ENCODE measurements around the gene HSPG2. TPM values are rescaled to one million over a fixed set of nuclear protein-coding genes. Genes with fewer than 3 reads are reported as not detected.

The HSPG2 gene
- total and polyA plus RNA-seq, 2 of the 13 experiments (the other 11 are each of a cell fraction or from before 2014, with no cell fraction given), result 9.1 to 13.1 TPM

DNA sequence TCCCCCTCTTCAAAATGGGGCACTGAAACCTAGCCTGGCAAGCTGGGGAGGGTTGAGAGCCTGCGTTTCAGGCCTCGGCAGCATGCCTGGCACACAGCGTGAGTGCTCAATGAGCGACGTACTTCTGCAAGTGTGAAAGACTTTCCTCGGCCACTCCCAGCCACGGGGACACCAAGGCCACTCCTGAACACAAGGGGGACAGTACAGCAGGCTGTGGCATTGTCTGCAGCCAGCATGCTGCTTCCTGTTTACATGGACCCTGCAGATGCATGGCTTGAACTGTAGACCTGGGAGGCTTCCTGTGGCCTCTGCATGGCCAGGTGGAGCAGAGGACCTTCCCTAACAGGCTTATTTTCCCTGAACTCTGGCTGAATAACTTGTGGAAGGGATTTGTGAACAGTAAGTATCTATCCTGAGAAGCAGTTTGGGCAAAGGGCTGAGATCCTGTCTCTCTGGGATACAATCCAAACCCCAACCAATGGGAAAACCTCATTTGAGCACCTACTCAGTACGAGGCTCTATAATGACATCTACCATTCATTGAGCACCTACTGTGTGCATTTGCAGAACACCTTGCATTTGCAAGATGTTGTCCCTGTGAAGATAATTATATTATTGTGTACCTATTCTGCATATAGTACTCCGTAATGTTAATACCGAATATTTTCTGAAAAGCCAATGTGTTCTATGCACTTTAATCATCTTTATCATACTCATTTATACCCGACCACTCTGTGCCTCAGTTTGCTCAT lies 9.9 kb upstream of the HSPG2 start (continued):
- TF ChIP-seq PHF5A (CRISPR knock-in tag; IDR thresholded peaks at IDR 0.05; ENCODE audit: low read depth, unreplicated experiment) (peak; percentile 63), ZBTB20 (CRISPR knock-in tag; IDR thresholded peaks at IDR 0.05; ENCODE audit: borderline replicate concordance, low read depth) (peak; percentile 83; the same call in 1 of the 2 replicates), FOXO1 (CRISPR knock-in tag; IDR thresholded peaks at IDR 0.05) (peak; percentile 97), ZNF792 (CRISPR knock-in tag; IDR thresholded peaks at IDR 0.05) (peak; percentile 39; the same call in 1 of the 2 replicates), ZNF331 (CRISPR knock-in tag; IDR thresholded peaks at IDR 0.05) (peak; percentile 27; the same call in 1 of the 2 replicates), REPIN1 (CRISPR knock-in tag; IDR thresholded peaks at IDR 0.05; ENCODE audit: borderline replicate concordance, low read depth) (no peak), ZNF720 (CRISPR knock-in tag; IDR thresholded peaks at IDR 0.05) (no peak), FOXJ3 (CRISPR knock-in tag; IDR thresholded peaks at IDR 0.05; ENCODE audit: borderline replicate concordance) (0 out of 2 replicates have a peak, but pooled peaks have one; percentile 36), DPF2 (CRISPR knock-in tag; IDR thresholded peaks at IDR 0.05; ENCODE audit: borderline replicate concordance, low read depth) (peak; percentile 72; the same call in 1 of the 2 replicates), ZNF441 (CRISPR knock-in tag; IDR thresholded peaks at IDR 0.05; ENCODE audit: borderline replicate concordance) (peak; percentile 80; the same call in 1 of the 2 replicates), ZNF326 (CRISPR knock-in tag; IDR thresholded peaks at IDR 0.05; ENCODE audit: borderline replicate concordance) (no peak), SRY (CRISPR knock-in tag; IDR thresholded peaks at IDR 0.05) (no peak), ZNF747 (CRISPR knock-in tag; IDR thresholded peaks at IDR 0.05; ENCODE audit: borderline replicate concordance) (peak; percentile 52; the same call in 1 of the 2 replicates), MAFG (CRISPR knock-in tag; IDR thresholded peaks at IDR 0.05) (no peak), ZNF138 (CRISPR knock-in tag; IDR thresholded peaks at IDR 0.05; ENCODE audit: low read depth) (no peak), ZKSCAN1 (IDR thresholded peaks at IDR 0.05; ENCODE audit: low read length) (peak; percentile 70), ZFX (CRISPR knock-in tag; IDR thresholded peaks at IDR 0.05; ENCODE audit: low read depth) (peak; percentile 75), ZFP37 (CRISPR knock-in tag; IDR thresholded peaks at IDR 0.05; ENCODE audit: borderline replicate concordance) (peak; percentile 94; the same call in 1 of the 2 replicates), GABPA (IDR thresholded peaks at IDR 0.05; ENCODE audit: low read depth, low read length) (no peak), GABPA (CRISPR knock-in tag; IDR thresholded peaks at IDR 0.05; ENCODE audit: low read depth) (peak; percentile 82), ZNF652 (CRISPR knock-in tag; IDR thresholded peaks at IDR 0.05; ENCODE audit: borderline replicate concordance, low read depth) (peak; percentile 31; the same call in 1 of the 2 replicates), ZNF709 (CRISPR knock-in tag; IDR thresholded peaks at IDR 0.05) (no peak), XRCC5 (optimal IDR thresholded peaks at IDR 0.05; ENCODE audit: low read length) (peak; percentile 61), SP2 (CRISPR knock-in tag; IDR thresholded peaks at IDR 0.05) (no peak), SMYD3 (CRISPR knock-in tag; IDR thresholded peaks at IDR 0.05) (peak; percentile 60; the same call in 1 of the 2 replicates)
- TF ChIP-seq, protein P1, sequence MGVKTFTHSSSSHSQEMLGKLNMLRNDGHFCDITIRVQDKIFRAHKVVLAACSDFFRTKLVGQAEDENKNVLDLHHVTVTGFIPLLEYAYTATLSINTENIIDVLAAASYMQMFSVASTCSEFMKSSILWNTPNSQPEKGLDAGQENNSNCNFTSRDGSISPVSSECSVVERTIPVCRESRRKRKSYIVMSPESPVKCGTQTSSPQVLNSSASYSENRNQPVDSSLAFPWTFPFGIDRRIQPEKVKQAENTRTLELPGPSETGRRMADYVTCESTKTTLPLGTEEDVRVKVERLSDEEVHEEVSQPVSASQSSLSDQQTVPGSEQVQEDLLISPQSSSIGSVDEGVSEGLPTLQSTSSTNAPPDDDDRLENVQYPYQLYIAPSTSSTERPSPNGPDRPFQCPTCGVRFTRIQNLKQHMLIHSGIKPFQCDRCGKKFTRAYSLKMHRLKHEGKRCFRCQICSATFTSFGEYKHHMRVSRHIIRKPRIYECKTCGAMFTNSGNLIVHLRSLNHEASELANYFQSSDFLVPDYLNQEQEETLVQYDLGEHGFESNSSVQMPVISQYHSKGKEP (CRISPR knock-in tag; IDR thresholded peaks at IDR 0.05), result no peak
- TF ChIP-seq, protein P2, sequence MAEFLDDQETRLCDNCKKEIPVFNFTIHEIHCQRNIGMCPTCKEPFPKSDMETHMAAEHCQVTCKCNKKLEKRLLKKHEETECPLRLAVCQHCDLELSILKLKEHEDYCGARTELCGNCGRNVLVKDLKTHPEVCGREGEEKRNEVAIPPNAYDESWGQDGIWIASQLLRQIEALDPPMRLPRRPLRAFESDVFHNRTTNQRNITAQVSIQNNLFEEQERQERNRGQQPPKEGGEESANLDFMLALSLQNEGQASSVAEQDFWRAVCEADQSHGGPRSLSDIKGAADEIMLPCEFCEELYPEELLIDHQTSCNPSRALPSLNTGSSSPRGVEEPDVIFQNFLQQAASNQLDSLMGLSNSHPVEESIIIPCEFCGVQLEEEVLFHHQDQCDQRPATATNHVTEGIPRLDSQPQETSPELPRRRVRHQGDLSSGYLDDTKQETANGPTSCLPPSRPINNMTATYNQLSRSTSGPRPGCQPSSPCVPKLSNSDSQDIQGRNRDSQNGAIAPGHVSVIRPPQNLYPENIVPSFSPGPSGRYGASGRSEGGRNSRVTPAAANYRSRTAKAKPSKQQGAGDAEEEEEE (CRISPR knock-in tag; IDR thresholded peaks at IDR 0.05; ENCODE audit: borderline replicate concordance), result peak; percentile 86; the same call in 1 of the 2 replicates
- TF ChIP-seq, protein P3, sequence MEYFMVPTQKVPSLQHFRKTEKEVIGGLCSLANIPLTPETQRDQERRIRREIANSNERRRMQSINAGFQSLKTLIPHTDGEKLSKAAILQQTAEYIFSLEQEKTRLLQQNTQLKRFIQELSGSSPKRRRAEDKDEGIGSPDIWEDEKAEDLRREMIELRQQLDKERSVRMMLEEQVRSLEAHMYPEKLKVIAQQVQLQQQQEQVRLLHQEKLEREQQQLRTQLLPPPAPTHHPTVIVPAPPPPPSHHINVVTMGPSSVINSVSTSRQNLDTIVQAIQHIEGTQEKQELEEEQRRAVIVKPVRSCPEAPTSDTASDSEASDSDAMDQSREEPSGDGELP (IDR thresholded peaks at IDR 0.05; ENCODE audit: borderline replicate concordance, low read depth), result peak; percentile 64; the same call in 1 of the 2 replicates
